Retinal pigment epithelial cell (primary cell): ENCODE results near the gene BRSK2.

Source experiments
- DNase-seq: peaks from one replicate; pipeline ENCODE4 v3.0.0-alpha.2; 2010; ENCODE audit warnings: low read depth
- H3K4me3 ChIP-seq: 2 replicates; pipeline ENCODE4 v1.5.1; 2011; ENCODE audit warnings: mild to moderate bottlenecking, low read length, control low read depth, moderate library complexity
- TF ChIP-seq, protein P1 (sequence below): conservative IDR thresholded peaks from 2 replicates; pipeline ENCODE4 v1.5.1; 2011; ENCODE audit warnings: low read depth, low read length, control low read depth, inconsistent platforms

The BRSK2 gene

DNA sequence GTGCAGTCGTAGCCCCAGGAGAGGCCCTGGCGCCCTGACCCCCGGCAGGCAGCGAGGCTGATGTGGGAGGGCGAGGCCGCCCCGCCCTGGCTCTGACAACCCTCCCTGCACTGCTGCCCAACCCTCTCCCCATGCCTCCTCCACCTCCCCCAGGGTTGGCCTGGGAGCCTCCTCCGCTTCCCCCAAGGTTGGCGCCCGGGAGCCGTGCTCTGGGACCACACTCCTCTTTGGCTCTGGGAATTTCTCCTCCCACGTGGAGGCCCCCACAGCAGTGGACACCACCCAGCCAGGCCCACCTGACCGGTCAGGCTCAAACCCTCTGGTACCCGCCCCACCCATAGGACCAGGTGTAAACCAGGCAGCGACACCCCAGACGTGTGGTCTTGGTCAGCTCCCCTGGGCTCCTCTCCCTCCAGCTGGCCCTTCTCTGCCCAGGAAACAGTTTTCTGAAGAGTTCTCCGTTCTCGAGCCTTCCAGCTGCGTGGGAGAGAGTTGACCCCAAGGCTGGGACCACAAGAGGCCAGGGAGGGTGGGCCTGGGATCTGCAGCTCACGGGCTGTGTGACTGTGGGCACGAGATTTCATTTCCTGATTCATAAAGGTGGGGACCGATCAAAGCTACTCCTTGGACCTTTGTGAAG is 39.5 kb upstream of the BRSK2 start:
- TF ChIP-seq, protein P1, sequence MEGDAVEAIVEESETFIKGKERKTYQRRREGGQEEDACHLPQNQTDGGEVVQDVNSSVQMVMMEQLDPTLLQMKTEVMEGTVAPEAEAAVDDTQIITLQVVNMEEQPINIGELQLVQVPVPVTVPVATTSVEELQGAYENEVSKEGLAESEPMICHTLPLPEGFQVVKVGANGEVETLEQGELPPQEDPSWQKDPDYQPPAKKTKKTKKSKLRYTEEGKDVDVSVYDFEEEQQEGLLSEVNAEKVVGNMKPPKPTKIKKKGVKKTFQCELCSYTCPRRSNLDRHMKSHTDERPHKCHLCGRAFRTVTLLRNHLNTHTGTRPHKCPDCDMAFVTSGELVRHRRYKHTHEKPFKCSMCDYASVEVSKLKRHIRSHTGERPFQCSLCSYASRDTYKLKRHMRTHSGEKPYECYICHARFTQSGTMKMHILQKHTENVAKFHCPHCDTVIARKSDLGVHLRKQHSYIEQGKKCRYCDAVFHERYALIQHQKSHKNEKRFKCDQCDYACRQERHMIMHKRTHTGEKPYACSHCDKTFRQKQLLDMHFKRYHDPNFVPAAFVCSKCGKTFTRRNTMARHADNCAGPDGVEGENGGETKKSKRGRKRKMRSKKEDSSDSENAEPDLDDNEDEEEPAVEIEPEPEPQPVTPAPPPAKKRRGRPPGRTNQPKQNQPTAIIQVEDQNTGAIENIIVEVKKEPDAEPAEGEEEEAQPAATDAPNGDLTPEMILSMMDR, result no peak

DNA sequence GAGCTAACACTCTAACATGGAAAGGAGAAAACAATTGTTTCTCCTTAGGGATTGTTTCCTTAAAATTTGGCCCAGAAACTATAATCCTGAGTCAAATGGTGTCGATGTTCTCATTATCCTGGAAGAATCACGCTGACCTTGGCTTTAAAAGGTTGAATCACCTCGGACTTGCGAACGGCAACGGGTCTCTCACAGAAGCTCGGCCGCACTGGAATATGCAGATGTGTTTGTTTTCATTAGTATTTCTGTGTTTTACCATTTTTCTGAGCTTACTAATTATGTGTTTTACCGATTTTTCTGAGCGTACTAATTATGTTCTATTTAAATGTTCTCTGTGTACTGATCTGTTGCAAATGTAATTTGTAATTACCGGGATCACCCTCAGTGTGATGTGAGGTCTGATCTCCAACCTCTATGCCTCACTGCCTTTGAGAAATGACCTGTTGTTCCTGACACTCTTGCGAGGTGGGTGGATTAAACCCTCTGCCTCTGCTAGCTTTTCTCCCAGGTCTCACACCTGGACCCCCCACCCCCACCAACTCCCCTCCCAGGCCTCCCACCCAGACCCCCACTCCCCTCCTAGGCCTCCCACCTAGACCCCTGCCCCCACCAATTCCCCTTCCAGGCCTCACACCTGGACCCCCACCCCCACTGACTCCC is 38.3 kb upstream of the BRSK2 start:
- no peak overlapping the region for H3K4me3 ChIP-seq
- DNase-seq, result no peak
- TF ChIP-seq, protein P1, result no peak

More for the DNA sequence above, 39.5 kb upstream of the BRSK2 start:
- no peak overlapping the region for H3K4me3 ChIP-seq
- DNase-seq, result no peak

DNA sequence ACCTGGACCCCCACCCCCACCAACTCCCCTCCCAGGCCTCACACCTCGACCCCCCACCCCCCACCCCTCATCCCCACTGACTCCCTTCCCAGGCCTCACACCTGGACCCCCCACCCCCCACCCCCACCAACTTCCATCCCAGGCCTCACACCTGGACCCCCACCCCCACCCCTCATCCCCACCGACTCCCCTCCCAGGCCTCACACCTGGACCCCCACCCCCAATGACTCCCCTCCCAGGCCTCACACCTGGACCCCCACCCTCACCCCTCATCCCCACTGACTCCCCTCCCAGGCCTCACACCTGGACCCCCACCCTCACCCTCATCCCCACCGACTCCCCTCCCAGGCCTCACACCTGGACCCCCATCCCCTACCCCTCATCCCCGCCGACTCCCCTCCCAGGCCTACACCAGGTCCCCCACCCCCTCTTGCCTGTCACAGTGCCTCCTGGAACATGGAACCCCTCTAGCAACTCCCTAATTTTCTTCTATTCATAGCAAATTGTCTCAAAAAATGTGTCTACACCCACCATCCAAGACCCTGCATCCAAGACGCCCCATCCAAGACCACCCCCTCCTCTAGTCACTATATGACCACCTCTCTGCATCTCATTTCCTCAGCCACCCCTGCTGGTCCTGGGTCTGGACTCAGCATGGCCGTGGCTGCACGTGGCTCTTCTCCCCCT is 36.9 kb upstream of the BRSK2 start:
- DNase-seq, result no peak
- TF ChIP-seq, protein P1, result no peak
- no peak overlapping the region for H3K4me3 ChIP-seq

DNA sequence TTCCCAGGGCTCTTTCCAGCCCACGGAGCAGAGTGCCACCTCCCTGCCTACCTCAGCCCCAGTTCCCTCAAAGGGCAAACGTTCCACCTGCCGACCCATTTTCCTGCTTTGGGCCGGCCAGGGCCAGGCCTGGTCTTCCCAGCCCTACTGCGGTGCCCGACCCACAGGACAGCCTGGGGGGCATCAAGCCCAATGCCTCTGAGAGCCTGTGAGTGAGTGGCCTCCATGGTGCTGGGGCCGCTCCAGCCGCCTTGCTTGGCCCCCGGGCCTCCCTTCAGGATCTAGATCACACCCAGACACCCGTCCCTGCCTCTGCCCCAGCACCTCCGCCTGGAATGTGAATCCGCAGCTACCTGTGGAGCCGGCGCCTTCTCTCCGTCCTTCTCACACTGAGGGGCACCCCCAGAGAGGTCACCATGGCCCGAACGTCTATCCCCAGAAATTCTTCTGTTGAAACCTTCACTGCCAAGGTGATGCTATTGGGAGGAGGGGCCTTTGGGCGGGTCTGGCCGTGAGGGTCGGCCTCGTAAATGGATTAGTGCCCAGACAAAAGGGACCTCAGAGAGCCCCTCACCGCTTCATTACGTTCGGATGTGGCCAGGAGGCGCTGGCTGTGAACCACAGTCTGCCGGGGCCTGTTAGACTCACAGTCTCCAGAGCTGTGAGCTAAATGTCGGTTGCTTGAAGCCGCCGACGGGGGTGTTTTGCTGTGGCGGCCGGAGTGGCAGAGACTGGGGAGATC is 36.2 kb upstream of the BRSK2 start:
- no peak for DNase-seq
- TF ChIP-seq, protein P1, result no peak
- H3K4me3 ChIP-seq, result no peak overlapping the region

DNA sequence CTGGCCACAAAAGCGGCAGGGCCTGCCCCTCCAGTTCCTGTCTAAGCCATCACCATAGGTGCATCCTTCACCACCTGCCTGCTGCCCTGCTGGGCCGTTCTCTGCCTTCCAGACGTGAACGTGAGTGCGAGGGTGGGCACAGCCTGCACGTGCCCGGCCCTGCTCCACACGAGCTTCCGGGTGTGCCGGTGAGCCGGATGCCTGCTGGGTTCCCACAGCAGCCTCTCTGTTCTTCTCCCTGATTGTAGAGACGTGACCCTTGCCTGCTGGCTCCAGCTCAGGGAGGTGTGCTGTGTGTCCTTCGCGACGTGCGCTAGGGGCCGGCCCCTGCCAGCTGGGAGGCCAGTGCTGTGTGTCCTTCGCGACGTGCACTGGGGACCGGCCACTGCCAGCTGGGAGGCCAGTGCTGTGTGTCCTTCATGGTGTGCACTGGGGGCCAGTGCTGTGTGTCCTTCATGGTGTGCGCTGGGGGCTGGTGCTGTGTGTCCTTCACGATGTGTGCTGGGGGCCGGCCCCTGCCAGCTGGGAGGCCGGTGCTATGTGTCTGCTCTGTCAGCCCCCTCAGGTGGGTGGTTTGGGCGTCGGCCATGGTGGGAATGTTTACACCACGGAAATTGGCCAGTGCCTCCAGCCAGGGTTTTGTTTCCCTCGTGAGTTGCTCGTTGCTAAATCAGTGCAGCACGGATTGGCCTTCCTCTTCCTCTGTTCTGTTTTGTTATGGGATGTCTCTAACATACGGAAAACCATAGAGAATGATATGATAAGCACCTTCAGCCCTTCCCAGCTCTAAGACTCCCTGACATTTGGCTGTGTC is 35.4 kb upstream of the BRSK2 start:
- DNase-seq, result no peak
- H3K4me3 ChIP-seq, result no peak overlapping the region
- TF ChIP-seq, protein P1, result no peak

DNA sequence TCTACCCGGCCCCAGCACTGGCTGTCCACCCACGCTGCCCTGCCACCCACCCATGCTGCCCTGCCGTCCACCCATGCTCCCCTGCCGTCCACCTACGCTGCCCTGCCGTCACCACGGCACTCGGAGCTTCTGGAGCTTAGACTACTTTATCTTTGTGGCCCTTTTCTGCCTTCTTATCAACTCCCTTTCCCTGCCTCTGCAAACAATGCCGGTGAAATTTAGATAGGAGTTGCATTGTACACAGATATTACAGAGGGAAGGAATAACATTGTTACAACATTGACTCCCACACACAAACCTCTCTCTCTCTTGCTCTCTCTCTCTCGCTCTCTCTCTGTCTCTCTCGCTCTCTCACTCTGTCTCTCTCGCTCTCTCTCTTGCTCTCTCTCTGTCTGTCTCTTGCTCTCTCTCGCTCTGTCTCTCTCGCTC is 33.7 kb upstream of the BRSK2 start:
- no peak for DNase-seq
- no peak overlapping the region for H3K4me3 ChIP-seq
- TF ChIP-seq, protein P1, result no peak
